ENCODE results near the gene CTDSPL.

DNA sequence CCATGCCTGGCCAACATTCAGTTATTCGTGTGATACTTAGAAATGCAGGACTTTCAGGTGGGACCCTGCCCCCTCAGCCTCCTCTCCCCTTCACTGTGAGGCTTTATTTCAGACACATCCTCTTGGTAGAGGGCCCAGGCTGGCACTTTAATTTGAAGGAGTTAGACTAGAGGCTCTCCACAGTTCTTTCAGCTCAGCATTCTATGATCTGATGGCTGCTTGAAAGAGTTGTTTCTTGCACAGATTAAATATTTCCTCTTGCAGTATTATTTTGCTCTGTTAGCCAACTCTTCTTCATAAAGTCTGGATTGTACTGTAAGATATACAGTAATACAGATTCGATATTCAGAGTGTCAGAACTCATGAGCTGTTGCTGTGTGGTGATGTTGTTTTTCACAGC, 35.1 kb downstream of the CTDSPL start:
- TF ChIP-seq, protein P1, sequence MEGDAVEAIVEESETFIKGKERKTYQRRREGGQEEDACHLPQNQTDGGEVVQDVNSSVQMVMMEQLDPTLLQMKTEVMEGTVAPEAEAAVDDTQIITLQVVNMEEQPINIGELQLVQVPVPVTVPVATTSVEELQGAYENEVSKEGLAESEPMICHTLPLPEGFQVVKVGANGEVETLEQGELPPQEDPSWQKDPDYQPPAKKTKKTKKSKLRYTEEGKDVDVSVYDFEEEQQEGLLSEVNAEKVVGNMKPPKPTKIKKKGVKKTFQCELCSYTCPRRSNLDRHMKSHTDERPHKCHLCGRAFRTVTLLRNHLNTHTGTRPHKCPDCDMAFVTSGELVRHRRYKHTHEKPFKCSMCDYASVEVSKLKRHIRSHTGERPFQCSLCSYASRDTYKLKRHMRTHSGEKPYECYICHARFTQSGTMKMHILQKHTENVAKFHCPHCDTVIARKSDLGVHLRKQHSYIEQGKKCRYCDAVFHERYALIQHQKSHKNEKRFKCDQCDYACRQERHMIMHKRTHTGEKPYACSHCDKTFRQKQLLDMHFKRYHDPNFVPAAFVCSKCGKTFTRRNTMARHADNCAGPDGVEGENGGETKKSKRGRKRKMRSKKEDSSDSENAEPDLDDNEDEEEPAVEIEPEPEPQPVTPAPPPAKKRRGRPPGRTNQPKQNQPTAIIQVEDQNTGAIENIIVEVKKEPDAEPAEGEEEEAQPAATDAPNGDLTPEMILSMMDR (IDR thresholded peaks at IDR 0.05; ENCODE audit: insufficient read depth, low read length): no peak
- TF ChIP-seq POLR2AphosphoS5 (IDR thresholded peaks at IDR 0.05; ENCODE audit: low read depth): no peak

Data from HL-60 (cell line).